Placental epithelial cell (primary cell): Measurements from ENCODE around the gene PIM2. TPM values are rescaled to one million over a fixed set of nuclear protein-coding genes. Genes with fewer than 3 reads are reported as not detected.

Source experiments
- small RNA-seq: library from RNA; depleted of rRNA; stranded (forward); fragments of <200 nt; gene quantifications from one replicate; pipeline ENCODE3, GENCODE V24; 2012
- total RNA-seq: library from RNA; depleted of rRNA; stranded (reverse); fragments of >200 nt; gene quantifications from 2 replicates; pipeline ENCODE4 v1.2.3, GENCODE V29; 2012

The PIM2 gene
- 5.9 and 8.5 TPM in 2 replicates for total RNA-seq

DNA sequence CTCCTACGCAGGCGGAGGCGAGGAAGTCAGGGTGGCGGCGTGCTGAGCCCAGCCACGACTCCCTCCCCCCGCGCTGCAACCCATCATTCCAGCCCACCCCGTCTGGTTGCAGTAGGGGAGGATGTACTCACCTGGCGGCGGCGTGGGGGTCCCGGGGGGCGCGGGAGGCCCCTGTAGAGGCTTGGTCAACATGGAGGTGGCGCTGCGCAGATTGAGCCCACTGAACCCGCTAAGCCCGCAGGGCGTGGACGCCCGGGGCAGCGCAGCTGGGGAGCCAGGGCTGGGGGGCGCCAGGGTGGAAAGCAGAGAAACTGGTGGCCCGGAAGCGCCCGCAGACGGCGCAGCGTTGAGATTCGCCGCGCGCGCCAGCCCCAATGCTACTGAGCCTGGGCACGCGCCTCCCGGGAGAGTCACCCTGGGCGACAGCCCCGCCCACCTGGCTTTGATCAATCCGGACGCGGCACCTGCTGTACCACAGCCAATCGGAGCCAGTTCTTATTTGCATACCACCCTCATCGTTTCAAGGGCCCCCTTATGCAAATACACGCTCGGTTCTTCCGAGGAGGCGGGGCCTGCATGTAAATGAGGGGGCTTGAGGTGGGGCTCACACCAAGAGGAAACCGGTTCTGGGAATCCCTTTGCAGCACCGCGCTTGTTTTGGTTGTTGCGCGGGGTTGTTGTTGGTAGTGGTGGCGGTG lies at the start of gene PIM2:
TSS of gene PIM2 (minus strand) at position 382 of the 698 bp plus-strand sequence. CDS start at position 192, 190 bp downstream.

DNA sequence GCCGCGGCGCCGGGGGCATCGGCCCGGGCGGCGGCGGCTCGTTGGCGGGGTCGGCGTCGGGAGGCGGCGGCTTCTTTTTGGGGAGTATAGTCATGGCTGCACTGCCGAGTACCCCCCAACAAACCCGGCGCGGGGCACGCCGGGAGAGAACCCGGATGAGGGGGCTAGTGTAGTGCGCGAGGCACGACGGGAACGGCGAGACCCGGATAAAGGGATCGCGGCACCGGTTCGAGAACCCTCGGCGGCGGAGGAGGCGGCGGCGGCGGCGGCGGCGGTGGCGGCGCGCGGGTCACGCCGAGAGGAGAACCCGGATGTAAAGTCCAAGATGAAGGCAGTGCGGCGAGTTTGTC lies 38.6 kb upstream of the PIM2 start, which contains the start of gene OTUD5:
TSS of gene OTUD5 (minus strand) at position 131 of the 350 bp plus-strand sequence. CDS start at position 94, 37 bp downstream.

DNA sequence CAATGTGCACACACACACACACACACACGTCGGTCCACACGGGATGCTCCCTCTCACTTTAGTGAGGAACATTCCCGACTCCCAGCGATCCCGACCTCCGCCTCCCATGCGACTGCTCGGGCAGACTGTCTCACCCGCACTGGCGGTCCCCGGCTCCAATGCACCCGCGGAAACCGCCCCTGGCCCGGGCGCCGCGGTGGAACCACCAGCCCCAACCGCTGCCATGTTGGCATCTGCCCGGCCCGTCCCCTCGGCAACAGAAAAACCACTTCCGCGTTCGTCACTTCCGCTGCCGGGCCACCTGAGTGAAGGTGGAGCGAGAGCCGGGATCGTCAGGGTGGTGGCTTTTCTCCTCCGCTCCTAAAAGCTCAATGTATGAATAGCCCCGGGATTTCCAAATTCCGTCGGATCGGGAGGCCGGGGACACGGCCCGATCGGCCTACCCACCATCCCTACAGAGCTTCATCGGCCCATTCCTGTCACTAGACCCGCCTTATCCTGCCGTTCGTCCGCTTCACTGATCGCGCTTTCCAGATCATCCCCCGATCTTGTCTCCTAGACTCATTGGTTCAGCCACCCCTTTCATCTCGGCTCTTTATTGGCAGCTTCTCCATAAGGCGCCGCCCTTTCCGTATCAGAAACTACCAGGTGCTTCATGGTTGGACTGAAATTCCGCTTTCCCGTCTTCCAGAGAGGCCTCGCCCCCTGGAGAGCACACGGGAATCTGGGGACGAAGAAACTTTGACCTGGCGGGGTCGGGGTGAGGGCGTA lies 7.2 kb downstream of the PIM2 start, which contains the start of gene SLC35A2:
TSS of gene SLC35A2 (minus strand) at position 235 of the 771 bp plus-strand sequence. CDS start at position 225, 10 bp downstream.

DNA sequence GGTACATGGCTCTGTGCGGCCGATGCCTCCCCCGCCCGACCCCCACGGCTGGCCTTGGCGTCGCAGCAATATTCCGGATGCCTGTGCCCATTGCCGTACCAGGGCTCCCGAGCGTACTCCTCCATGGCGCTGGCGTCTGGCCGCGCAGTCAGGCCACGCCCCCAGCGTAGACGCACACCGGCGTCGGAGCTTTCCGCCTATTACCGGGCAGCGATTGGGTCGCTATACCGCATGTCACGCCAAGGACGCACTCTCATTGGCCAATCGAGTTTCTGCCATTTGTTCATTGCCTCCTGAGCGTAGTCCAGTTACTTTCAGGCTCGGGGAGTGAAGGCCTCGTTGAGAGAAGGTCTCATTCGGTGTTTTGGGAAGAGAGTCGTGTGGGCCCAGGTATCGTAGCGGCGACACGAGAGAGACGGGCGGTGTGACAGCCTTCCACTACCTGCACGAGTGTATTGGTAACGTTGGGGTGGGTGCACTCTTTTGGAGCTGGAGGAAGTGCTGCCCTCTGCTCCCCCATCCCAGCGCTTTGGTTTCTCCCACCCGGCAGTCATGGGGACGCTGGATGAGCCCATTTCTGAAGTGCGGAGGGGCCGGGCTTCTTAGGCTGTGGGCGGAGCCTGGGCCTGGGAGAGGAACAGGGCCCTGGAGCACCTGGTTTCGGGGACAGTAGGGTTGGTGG lies 21.1 kb downstream of the PIM2 start, which contains the start of the genes PQBP1 and TIMM17B:
TSS of gene PQBP1 (plus strand) at position 306 of the 682 bp plus-strand sequence. CDS start 580 bp downstream, outside the sequence.
TSS of gene TIMM17B (minus strand) at position 144 of the 682 bp plus-strand sequence. CDS start at position 125, 19 bp downstream.

Small RNAs within 50 kb of the gene (small RNA-seq; reads per million reads assigned to genes)
- not detected for gene RNU6-722P

Other genes starting within 250 kb of the PIM2 start
- gene WAS, start 235.2 kb downstream of the PIM2 start, total RNA-seq = 0.39 TPM in 1 of 2 replicates, not detected in the other
- gene SUV39H1, start 222.3 kb downstream of the PIM2 start, total RNA-seq = 6.7 TPM in 2 replicates
- gene GLOD5, start 157.3 kb downstream of the PIM2 start, total RNA-seq = not detected in 2 replicates
- not detected in 2 replicates for gene GATA1, start 132.4 kb downstream of the PIM2 start, total RNA-seq
- gene HDAC6, start 117.0 kb downstream of the PIM2 start, total RNA-seq = 75.8 and 79.6 TPM in 2 replicates
- gene ERAS, start 92.5 kb downstream of the PIM2 start, total RNA-seq = not detected in 2 replicates
- gene PCSK1N, start 83.4 kb downstream of the PIM2 start, total RNA-seq = 13.1 and 27.1 TPM in 2 replicates
- gene TIMM17B, start 21.3 kb downstream of the PIM2 start, total RNA-seq = 58.8 and 60.9 TPM in 2 replicates
- 47.9 and 62.4 TPM in 2 replicates for gene PQBP1, start 21.1 kb downstream of the PIM2 start, total RNA-seq
- gene SLC35A2, start 7.4 kb downstream of the PIM2 start, total RNA-seq = 20.8 and 35.4 TPM in 2 replicates
- gene OTUD5, start 38.6 kb upstream of the PIM2 start, total RNA-seq = 34.5 and 40.6 TPM in 2 replicates
- 0.11 and 0.39 TPM in 2 replicates for gene KCND1, start 52.8 kb upstream of the PIM2 start, total RNA-seq
- 13.3 and 15.3 TPM in 2 replicates for gene GRIPAP1, start 83.2 kb upstream of the PIM2 start, total RNA-seq
- gene TFE3, start 124.3 kb upstream of the PIM2 start, total RNA-seq = 55.4 and 62.0 TPM in 2 replicates
- gene CCDC120, start 140.0 kb upstream of the PIM2 start, total RNA-seq = 8.2 and 9.3 TPM in 2 replicates
- 19.0 and 19.2 TPM in 2 replicates for gene PRAF2, start 155.0 kb upstream of the PIM2 start, total RNA-seq
- 56.1 and 61.8 TPM in 2 replicates for gene WDR45, start 160.9 kb upstream of the PIM2 start, total RNA-seq
- gene GPKOW, start 204.7 kb upstream of the PIM2 start, total RNA-seq = 13.3 and 13.9 TPM in 2 replicates
- gene MAGIX, start 243.7 kb upstream of the PIM2 start, total RNA-seq = 16.3 and 21.6 TPM in 2 replicates